ENCODE results near the gene LTA.

The LTA gene

GRCh38 chr6:31622684-31623091, 50.6 kb downstream of the LTA start:
- TF ChIP-seq ISL1 (CRISPR knock-in tag; IDR thresholded peaks at IDR 0.05) = no peak
- no peak for TF ChIP-seq ZNF565 (CRISPR knock-in tag; conservative IDR thresholded peaks at IDR 0.05; ENCODE audit: low read depth)
- no peak for ATAC-seq

Measured in SK-N-SH treated with all-trans-retinoic acid at 6 μM for 48 hours (cell line).